RWPE1 (cell line): ENCODE data around the gene CNTN5.
A peak's percentile ranks its signal among the peaks of the same experiment; 100 is the strongest.

ENCODE experiments used
- CTCF ChIA-PET: fragments of 350-600 bp; sonication (Branson Sonifier 250); formaldehyde crosslinking; extraction: SDS; loops from one replicate; lab custom pipeline; 2021; lab: Yijun Ruan, JAX
- POLR2A ChIA-PET: fragments of 400-600 bp; formaldehyde crosslinking; extraction: SDS; loops from one replicate; lab custom pipeline; 2020; ENCODE audit warnings: antibody characterized with exemption; ENCODE audit not compliant: low non-redundant PET; lab: Yijun Ruan, JAX
- DNase-seq: peaks from one replicate; pipeline ENCODE4 v3.0.0; 2012; ENCODE audit warnings: low spot score
- H3K27ac ChIP-seq: fragments of 450-650 bp; 2 replicates; pipeline ENCODE4 v1.5.1; 2017
- TF ChIP-seq, protein P1 (sequence below): fragments of 450-650 bp; conservative IDR thresholded peaks from 2 replicates; pipeline ENCODE4 v1.5.1; 2017; ENCODE audit warnings: low read depth, mild to moderate bottlenecking

Gene CNTN5

DNA sequence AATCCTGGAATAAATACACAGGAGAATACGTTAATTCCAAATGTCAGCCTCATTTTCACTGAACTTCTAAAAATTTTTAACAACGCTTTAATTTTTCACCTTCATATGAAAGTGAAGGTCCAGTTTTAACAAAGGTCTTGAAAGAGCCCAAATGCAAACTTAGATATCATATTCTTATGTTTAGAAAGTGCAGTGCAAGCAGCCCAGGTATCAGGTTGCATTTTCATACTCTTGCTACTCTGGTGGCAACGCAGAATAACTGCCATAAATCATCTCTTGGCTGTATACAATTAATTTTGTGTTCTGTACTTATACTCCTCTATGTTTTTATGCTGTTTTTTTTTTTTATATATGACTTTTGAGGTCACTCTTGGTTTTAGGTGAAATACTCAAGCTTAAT lies 1169.6 kb downstream of the CNTN5 start:
- no peak overlapping the region for H3K27ac ChIP-seq
- CTCF ChIA-PET: no interaction called here
- no peak for DNase-seq
- TF ChIP-seq, protein P1, sequence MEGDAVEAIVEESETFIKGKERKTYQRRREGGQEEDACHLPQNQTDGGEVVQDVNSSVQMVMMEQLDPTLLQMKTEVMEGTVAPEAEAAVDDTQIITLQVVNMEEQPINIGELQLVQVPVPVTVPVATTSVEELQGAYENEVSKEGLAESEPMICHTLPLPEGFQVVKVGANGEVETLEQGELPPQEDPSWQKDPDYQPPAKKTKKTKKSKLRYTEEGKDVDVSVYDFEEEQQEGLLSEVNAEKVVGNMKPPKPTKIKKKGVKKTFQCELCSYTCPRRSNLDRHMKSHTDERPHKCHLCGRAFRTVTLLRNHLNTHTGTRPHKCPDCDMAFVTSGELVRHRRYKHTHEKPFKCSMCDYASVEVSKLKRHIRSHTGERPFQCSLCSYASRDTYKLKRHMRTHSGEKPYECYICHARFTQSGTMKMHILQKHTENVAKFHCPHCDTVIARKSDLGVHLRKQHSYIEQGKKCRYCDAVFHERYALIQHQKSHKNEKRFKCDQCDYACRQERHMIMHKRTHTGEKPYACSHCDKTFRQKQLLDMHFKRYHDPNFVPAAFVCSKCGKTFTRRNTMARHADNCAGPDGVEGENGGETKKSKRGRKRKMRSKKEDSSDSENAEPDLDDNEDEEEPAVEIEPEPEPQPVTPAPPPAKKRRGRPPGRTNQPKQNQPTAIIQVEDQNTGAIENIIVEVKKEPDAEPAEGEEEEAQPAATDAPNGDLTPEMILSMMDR: no peak
- POLR2A ChIA-PET: no interaction called here

- CTCF ChIA-PET: no interaction called here
- POLR2A ChIA-PET: no interaction called here
- TF ChIP-seq, protein P1: no peak
Observed at GRCh38 chr11:100192181-100192580, 1171.4 kb downstream of the CNTN5 start.

DNA sequence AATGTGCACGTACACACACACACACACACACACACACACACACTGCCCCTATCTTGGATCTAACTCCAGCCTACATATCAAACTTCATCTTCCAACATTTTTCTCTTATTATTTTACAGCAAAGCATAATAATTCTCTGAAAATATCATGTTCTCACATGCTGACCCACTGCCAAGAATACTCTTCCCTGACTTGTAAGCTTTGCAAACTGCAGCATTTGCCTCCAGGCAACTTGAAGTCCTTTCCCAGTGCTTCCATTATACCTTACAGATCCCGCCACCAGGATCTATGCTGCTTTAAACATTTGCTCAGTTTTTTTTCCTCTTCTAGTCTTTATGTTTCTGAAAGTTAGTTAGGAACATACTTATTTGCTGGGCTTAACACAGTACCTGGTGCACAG lies 1183.0 kb downstream of the CNTN5 start:
- POLR2A ChIA-PET: no interaction called here
- no peak for DNase-seq
- TF ChIP-seq, protein P1: no peak
- no peak overlapping the region for H3K27ac ChIP-seq
- CTCF ChIA-PET: no interaction called here

More at GRCh38 chr11:100192181-100192580, 1171.4 kb downstream of the CNTN5 start:
- H3K27ac ChIP-seq: no peak overlapping the region
- DNase-seq: no peak

GRCh38 chr11:100205926-100206325 lies 1185.2 kb downstream of the CNTN5 start:
- ChIA-PET POLR2A (no interaction called here), CTCF (interaction anchor here (0.6 kb wide), 1 partner anchor 385 kb away, joined by 3 read pairs; no protein-coding TSS in a partner anchor)

GRCh38 chr11:100208207-100208606 lies 1187.5 kb downstream of the CNTN5 start:
- DNase-seq: peak; percentile 4
- TF ChIP-seq, protein P1: no peak
- ChIA-PET POLR2A (no interaction called here), CTCF (no interaction called here)
- no peak overlapping the region for H3K27ac ChIP-seq

More at GRCh38 chr11:100205926-100206325, 1185.2 kb downstream of the CNTN5 start:
- DNase-seq: no peak
- TF ChIP-seq, protein P1: no peak
- no peak overlapping the region for H3K27ac ChIP-seq

DNA sequence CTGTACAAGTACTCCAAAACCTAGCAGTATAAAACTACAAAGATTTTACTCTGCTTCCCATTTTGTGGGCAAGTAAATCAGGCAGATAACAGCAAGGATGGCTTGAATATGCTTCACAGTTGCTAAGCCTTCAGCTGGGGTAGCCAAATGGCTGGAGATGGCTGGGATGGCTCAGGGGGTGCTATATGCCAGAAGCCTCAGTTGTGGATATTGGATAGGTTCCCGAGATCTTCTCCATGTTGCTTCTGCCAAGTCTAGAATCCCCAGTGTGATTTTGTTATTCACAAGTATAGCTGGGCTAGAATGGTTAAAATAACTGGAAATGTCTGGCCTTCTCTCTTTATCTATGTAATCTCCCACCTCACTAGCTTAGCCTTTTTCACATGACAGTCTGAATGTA lies 1194.0 kb downstream of the CNTN5 start:
- TF ChIP-seq, protein P1: no peak
- CTCF ChIA-PET: interaction anchor here (0.6 kb wide), 1 partner anchor 477 kb away, joined by 5 read pairs; no protein-coding TSS in a partner anchor
- no peak for DNase-seq
- POLR2A ChIA-PET: no interaction called here
- H3K27ac ChIP-seq: no peak overlapping the region
